ENCODE measurements around the gene LRRC59. TPM values are rescaled to one million over a fixed set of nuclear protein-coding genes. Genes with fewer than 3 reads are reported as not detected.

Gene LRRC59
- total RNA-seq, 6 donors from 2014 or later = 19.9 to 135 (median 67.0) TPM

DNA sequence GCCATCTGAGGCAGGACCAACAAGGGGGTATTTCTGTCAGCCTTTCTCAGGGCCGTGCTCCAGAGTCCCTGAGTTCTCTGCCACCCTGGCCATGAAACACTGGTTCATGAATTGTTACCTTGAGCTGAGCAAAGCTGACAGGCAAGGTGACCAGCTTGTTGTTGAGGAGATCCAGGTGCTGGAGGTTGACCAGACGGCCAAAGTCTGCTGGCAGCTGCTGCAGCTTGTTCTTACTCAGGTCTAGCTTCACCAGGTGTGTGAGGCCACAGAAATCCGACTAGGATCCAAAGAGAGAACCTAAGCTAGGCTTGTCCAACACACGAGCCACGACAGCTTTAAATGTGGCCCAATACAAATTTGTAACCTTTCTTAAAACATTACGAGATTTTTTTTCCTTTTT lies 4.7 kb downstream of the LRRC59 start:
- ATAC-seq (ENCODE audit: low FRiP score in 2 of 2) (no peak), DNase-seq (no peak)
- H3K4me1 ChIP-seq = peaks cover 19 to 26% (median 24%) of the 10 kb centered on the region in 4 donors
- H3K27me3 ChIP-seq = no peaks in the 10 kb centered on the region
- H3K27ac ChIP-seq = no peak overlapping the region
- H3K36me3 ChIP-seq = peaks cover 46 to 79% (median 67%) of the 10 kb centered on the region in 4 donors
- 92 to 93% methylated on average over 4 to 6 of the region's 6 CpGs for WGBS, 2 donors
- H3K4me3 ChIP-seq = no peak overlapping the region
- TF ChIP-seq, protein P1, sequence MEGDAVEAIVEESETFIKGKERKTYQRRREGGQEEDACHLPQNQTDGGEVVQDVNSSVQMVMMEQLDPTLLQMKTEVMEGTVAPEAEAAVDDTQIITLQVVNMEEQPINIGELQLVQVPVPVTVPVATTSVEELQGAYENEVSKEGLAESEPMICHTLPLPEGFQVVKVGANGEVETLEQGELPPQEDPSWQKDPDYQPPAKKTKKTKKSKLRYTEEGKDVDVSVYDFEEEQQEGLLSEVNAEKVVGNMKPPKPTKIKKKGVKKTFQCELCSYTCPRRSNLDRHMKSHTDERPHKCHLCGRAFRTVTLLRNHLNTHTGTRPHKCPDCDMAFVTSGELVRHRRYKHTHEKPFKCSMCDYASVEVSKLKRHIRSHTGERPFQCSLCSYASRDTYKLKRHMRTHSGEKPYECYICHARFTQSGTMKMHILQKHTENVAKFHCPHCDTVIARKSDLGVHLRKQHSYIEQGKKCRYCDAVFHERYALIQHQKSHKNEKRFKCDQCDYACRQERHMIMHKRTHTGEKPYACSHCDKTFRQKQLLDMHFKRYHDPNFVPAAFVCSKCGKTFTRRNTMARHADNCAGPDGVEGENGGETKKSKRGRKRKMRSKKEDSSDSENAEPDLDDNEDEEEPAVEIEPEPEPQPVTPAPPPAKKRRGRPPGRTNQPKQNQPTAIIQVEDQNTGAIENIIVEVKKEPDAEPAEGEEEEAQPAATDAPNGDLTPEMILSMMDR (IDR thresholded peaks at IDR 0.05) = no peak
- TF ChIP-seq EP300 (IDR thresholded peaks at IDR 0.05) = no peak
- TF ChIP-seq POLR2AphosphoS5 (IDR thresholded peaks at IDR 0.05) = no peak
- no peak for TF ChIP-seq POLR2A (IDR thresholded peaks at IDR 0.05)
- no peaks in the 10 kb centered on the region for H3K9me3 ChIP-seq

DNA sequence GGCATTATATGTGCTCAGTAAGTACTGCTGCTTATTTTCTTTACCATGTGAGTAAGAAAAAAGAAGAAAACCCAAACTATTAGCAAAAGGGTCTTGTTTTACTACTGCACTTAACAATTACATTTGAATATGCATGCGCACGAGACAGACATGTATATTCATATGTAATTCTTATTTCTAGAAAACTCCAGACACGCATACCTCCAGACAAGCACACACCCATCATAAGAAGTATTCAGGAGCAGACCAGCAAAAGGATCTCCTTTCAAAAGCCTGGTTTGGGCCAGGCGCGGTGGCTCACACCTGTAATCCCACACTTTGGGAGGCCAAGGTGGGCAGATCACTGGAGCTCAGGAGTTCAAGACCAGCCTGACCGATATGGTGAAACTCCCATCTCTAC lies 7.8 kb downstream of the LRRC59 start:
- WGBS, 2 donors = 95 to 98% methylated on average over 6 of the region's 6 CpGs
- no peak for DNase-seq
- no peak for ATAC-seq (ENCODE audit: low FRiP score in 2 of 2)
- Histone ChIP-seq H3K4me1 (peaks cover 0 to 3% (median under 1%) of the 10 kb centered on the region in 4 donors), H3K4me3 (no peak overlapping the region), H3K27me3 (no peaks in the 10 kb centered on the region), H3K27ac (no peak overlapping the region), H3K36me3 (peaks cover 68 to 100% (median 91%) of the 10 kb centered on the region in 4 donors), H3K9me3 (no peaks in the 10 kb centered on the region)
- TF ChIP-seq POLR2AphosphoS5 (IDR thresholded peaks at IDR 0.05) (no peak), POLR2A (IDR thresholded peaks at IDR 0.05) (no peak), EP300 (IDR thresholded peaks at IDR 0.05) (no peak)
- TF ChIP-seq, protein P1 (IDR thresholded peaks at IDR 0.05) = no peak

DNA sequence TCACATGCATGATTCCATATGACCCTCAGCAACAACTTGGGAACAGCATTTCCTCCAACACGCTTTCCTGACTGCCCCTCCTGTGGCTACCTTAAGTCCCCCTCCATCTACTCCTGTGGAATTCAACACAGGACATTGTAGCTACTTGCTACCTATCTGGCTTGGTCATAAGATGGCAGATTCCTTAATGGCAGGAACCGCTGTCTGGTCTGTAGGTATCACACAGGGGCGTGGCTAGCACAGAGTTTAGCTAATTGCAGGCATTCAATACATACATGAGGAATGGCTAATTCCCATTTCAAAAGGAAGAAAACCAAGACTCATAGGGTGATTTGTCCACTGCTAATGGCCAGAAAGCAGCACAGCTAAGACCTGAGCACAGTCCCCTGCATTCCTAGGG lies 8.6 kb downstream of the LRRC59 start:
- Histone ChIP-seq H3K4me1 (no peaks in the 10 kb centered on the region), H3K9me3 (no peaks in the 10 kb centered on the region), H3K4me3 (no peak overlapping the region), H3K27me3 (no peaks in the 10 kb centered on the region), H3K27ac (no peak overlapping the region), H3K36me3 (peaks cover 74 to 100% (median 91%) of the 10 kb centered on the region in 4 donors)
- no peak for ATAC-seq (ENCODE audit: low FRiP score in 2 of 2)
- TF ChIP-seq POLR2AphosphoS5 (IDR thresholded peaks at IDR 0.05) = no peak
- no peak for DNase-seq
- WGBS, 2 donors = 95 to 96% methylated on average over 3 of the region's 3 CpGs

DNA sequence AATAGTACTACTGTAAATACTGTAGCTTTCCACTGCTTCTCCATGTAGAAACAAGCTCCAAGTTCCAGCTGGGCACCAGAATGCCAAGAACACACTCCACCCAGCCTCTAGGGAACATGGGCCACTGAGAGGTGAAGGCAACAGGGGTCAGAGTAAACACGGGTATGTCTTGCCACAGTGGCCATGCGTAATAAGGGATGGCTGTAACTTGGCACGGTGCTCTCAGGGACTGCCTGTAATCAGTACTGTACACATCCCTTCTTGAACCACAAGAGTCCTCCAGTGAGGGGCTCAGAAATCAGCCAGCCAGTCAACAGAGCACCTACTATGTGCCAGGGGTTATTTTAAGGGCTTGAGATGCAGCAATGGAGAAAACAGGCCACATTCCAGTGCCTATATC lies 10.8 kb downstream of the LRRC59 start:
- H3K27ac ChIP-seq = no peak overlapping the region
- no peaks in the 10 kb centered on the region for H3K4me1 ChIP-seq
- TF ChIP-seq POLR2A (IDR thresholded peaks at IDR 0.05) = no peak
- no peak for TF ChIP-seq POLR2AphosphoS5 (IDR thresholded peaks at IDR 0.05)
- TF ChIP-seq, protein P1 (IDR thresholded peaks at IDR 0.05) = no peak
- no peak for TF ChIP-seq EP300 (IDR thresholded peaks at IDR 0.05)
- peaks cover 63 to 100% (median 91%) of the 10 kb centered on the region in 4 donors for H3K36me3 ChIP-seq
- ATAC-seq (ENCODE audit: low FRiP score in 2 of 2) (peak in 1 of 2 donors; percentile 32), DNase-seq (no peak)
- H3K9me3 ChIP-seq = no peaks in the 10 kb centered on the region
- no peak overlapping the region for H3K4me3 ChIP-seq
- H3K27me3 ChIP-seq = no peaks in the 10 kb centered on the region
- WGBS, 2 donors = 77 to 84% methylated on average over 3 of the region's 3 CpGs

DNA sequence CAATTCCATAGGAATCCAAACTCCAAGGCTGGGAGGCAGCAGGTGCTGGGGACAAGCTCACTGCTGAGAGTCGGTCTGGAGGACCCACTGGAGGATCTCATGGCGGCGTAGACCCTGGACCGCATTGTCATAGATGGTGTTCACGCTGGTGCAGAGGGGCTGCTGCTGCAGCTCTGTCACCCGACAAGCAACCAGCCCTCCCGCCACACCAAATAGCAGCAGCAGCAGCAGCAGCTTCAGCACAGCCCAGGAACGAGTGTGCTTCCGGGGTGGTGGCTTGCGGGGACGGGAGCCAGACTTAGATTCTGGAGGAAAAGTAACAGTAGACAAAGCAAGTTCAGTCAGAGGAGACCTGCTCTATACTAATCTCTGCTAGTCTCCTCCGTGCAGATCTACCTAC lies 14.4 kb downstream of the LRRC59 start:
- Histone ChIP-seq H3K36me3 (peaks cover 50 to 80% (median 76%) of the 10 kb centered on the region in 4 donors), H3K27ac (no peak overlapping the region), H3K4me1 (no peaks in the 10 kb centered on the region), H3K9me3 (no peaks in the 10 kb centered on the region), H3K4me3 (no peak overlapping the region), H3K27me3 (no peaks in the 10 kb centered on the region)
- 94 to 96% methylated on average over 9 to 12 of the region's 12 CpGs for WGBS, 2 donors
- TF ChIP-seq POLR2A (IDR thresholded peaks at IDR 0.05) (no peak), POLR2AphosphoS5 (IDR thresholded peaks at IDR 0.05) (no peak), EP300 (IDR thresholded peaks at IDR 0.05) (no peak)
- TF ChIP-seq, protein P1 (IDR thresholded peaks at IDR 0.05) = no peak
- no peak for ATAC-seq (ENCODE audit: low FRiP score in 2 of 2)
- DNase-seq = no peak

Data from upper lobe of left lung (tissue), 6 donors.